Renal cortex interstitium (tissue), 11 donors: ENCODE measurements around the gene PXK. TPM values are rescaled to one million over a fixed set of nuclear protein-coding genes. Genes with fewer than 3 reads are reported as not detected.

ENCODE experiments used
- DNase-seq, 11 donors: peaks; one replicate each; pipeline ENCODE4 v3.0.0-alpha.2; 2013; ENCODE audit warnings: low read depth in 9 of 11, low spot score in 4 of 11; ENCODE audit errors: extremely low read depth in 1 of 11
- polyA plus RNA-seq, 3 donors: library from polyadenylated mRNA; unstranded; fragments of 120-200 nt; gene quantifications; one replicate each; pipeline ENCODE4 v1.2.1, GENCODE V29; 2013; ENCODE audit not compliant: insufficient read length in 3 of 3

The PXK gene
- polyA plus RNA-seq, 3 donors, result 21.8 to 34.0 (median 31.2) TPM

DNA sequence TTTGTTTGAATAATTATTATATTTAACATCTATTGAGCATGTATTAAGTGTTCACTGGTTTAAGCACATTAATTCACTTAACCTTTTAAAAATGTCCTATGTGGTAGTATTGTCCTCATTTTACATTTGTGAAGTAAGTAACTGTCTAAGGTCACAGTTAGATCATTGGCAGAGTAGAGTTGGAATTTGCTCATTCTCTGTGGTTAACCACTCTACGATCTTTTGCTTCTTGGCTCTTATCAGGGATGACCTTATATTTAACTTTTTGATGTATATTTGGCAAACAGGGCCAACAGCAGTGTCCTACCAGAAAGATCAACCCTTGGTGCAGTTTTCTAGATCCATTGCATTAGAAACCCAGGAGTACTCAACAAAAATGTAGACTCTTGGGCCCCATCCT, 34.0 kb downstream of the PXK start:
- DNase-seq, result no peak

DNA sequence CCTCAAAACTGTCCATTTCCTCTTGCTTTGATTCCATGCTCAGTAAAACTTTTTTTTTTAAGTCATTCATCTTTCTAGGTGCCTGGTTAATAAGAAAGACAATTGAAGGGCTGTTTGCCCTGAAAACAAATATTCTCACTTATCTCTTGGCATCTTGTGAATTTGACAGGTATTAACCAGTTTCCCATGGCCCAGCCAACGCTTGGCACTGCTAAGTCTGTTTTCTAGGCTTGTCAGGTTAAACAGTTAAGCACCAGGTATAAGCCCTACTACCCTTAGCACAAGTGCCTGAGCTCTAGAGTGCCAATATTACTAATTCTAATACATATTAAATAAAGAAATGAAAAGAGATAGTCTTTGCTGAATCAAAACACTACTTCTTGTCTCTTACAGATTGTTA, 36.3 kb downstream of the PXK start:
- DNase-seq, result no peak

DNA sequence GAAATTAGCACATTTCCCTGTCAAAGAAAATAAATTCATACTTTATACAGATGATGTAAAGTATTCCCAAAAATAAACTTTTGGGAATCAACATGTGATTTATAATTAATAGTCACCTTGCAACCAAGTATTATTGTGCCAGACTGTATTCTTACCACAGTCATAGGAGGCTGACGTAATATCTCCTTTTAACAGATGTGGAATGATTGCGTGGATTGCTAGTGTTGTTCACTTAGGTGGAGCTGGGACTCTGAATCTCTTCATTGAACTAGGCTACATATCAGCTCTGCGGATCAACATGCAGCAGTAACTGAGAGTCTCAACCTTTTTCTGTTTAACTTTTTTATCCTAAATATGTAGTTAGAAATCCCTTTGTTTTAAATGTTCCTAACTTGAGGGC, 37.2 kb downstream of the PXK start:
- no peak for DNase-seq

DNA sequence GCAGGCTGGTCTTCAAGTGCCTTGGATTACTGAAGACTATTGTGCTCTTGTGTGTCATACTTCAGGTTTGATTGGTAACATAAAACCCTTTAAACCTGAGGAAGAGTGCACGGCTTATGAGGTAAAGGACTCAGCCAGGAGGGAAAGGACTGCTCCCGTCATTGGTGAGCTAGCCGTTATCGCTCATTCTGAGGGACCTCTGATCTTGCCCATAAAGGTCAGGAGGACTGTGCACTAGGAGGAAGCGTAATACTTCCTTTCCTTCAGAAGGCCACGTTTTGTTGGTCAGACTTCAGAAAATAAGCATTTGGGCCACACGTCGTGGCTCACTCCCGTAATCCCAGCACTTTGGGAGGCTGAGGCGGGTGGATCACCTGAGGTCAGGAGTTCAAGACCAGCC, 37.7 kb downstream of the PXK start:
- no peak for DNase-seq

DNA sequence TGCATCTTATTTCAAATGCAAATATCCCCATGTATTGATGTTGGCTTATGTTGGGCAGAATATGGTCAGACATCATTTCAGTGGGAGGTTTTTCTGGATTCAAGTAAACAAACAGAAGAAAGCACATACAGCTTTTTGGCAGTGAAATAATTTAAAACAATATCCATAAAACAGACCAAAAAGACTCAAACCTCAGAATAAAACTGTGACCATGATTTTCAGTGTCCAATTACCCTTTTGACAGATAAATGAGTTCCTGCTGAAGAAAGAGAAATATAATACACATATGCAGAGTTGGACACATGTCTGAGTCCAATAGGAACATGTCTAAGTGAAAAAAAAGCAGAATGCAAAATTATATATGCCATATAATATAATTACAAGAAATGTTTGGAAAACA, 39.1 kb downstream of the PXK start:
- DNase-seq, result no peak

DNA sequence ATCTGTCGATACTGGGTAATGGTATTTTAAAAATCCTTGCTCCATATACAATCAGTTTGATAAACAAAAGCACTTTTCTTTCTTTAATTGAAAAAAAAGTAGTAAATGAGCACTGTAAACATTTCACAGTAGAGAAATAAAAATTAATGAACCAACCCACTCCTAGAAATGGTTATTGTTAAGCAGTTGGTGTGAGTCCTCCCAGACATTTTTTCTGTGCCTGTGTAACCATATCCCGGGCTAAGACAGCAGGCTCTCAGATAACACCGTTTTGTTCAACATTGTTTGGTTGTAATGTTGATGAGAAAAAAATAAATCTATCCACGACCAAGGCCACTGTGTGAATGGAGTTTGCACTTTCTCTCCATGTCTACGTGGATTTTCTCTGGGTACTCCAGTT, 42.6 kb downstream of the PXK start:
- peak in 1 of 11 donors; percentile 37 for DNase-seq

DNA sequence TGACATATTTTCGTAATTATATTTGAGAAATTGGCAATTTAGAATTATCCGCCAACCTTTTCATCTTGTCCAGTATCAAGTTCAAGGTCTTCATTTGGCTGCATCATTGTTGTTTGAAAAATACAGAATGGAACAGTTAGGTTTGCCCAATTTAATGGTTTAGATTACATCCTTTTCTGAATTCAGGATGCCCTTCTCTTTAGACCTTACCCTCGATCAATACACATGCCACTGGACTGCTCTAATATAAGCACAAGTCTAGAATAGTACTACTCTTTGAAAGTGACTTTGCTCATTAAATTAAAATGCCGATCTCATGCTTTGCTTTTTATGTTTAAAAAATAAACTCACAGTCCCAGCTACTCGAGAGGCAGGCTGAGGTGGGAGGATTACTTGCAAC, 44.5 kb downstream of the PXK start:
- DNase-seq, result no peak

DNA sequence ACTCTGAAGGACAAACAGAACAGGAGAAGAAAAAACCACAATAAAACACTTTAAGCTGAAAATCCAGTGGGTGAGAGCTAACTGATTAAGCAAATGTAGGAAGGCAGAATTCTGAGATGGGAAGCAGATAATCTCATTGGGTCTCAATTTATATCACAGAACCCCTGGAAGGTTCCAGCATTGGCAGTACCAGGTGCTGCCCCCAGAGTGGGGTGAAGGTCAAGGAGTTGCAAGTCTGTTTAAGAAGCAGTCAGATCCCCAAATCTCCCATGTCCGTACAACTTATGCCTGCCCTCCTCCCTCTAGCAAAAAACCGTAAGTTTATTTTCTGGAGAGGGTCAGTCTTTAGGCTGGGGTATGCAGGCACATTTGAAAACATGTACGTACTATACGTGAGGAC, 45.1 kb downstream of the PXK start:
- DNase-seq, result no peak

DNA sequence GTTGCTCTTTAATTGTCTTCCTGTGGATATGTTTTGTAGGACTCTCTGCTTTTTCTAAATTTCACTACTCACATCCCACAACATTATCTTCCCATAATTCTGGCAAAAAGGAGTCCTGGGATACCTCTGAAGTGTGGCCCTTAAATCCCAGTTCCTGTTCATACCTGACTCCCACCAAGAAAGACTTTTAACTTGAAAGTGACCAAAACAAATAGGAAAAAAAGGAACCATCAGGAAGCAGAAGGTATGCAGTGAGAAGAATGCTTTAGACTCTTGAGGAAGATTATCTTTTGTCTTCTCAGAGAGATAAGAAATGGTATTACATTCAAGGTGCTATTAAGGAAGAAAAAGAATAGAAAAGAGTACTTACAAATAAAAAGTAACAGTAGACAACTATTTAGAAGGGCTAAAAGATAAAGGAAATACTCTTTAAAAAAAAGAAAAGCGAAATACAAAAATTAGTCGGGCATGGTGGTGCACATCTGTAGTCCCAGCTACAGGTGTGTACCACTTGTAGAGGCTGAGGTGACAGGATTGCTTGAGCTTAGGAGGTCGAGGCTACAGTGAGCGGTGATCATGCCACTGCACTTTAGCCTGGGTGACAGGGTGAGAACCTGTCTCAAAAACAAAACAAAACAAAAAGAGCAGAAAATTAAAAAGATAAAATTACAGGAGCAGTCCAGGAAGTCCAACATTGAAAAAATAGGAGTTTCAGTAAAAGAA, 46.8 kb downstream of the PXK start:
- no peak for DNase-seq

DNA sequence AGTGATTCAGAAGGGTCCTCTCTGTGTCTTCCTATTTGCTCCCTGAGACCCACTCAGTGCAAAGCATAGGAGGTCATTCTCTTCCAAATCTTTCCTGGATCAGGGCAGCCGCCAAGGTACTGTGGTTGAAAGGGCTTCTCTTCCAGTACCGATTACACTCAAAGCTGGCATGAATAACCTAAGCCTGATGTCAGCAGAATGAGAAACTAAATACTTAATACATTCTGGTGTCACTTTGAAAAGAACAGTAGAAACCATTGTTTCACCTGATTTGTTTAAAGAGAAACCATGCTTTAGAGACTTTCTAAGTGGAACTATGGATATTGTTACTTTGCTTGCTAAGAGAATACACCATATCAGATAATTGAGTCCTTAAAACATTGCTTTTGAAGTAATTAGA, 50.8 kb downstream of the PXK start:
- DNase-seq, result no peak

DNA sequence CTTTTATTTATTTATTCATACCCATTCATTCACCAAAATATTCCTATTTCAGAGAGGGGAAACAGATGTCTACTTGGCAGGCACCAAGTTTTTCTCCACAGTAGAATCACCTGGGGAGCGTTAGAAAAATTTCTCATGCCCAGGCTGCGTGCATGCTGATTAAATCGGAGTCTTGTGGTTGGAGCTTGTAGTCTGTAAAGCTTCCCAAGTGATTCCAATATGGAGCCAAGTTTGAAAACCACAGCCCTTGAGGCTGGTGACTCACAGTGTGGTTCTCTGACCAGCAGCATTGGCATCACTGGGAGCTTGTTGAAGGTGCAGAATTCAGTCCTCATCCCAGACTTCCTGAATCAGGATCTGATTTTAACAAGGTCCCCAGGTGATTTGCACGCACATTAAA, 51.2 kb downstream of the PXK start:
- DNase-seq, result no peak

DNA sequence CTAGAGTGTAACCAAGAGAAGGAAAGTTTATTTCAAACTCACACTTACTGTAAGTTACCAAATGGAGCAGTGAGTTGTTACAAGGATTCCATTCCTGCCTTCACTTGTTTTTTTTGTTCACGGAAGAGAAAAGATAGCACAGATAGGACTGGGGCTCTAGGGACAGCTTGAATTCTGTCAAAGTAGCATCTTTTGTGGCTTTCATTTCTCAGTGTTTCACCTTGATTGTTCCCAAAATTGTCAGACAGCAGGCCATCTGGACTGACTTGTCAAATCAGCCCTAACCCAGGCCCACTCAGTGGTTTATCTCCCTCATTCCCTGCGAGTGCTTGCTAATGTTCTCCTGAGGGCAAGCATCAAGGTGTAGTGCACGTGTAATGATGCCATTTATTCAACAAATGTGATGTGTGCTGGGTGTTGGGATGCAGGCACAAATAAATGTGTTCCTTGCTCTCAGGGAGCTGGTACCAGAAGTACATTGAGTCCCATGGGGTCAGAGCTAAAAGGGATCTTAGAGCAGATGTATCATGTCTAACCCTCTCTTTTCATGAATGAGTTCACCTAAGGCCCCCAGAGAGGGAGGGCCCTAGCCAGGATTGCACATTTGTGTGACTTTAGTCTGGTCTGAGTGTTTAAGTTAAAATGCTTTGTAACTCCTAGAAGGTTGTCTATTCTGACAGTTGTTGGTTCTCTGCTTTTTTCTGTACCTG, 51.8 kb downstream of the PXK start:
- no peak for DNase-seq

DNA sequence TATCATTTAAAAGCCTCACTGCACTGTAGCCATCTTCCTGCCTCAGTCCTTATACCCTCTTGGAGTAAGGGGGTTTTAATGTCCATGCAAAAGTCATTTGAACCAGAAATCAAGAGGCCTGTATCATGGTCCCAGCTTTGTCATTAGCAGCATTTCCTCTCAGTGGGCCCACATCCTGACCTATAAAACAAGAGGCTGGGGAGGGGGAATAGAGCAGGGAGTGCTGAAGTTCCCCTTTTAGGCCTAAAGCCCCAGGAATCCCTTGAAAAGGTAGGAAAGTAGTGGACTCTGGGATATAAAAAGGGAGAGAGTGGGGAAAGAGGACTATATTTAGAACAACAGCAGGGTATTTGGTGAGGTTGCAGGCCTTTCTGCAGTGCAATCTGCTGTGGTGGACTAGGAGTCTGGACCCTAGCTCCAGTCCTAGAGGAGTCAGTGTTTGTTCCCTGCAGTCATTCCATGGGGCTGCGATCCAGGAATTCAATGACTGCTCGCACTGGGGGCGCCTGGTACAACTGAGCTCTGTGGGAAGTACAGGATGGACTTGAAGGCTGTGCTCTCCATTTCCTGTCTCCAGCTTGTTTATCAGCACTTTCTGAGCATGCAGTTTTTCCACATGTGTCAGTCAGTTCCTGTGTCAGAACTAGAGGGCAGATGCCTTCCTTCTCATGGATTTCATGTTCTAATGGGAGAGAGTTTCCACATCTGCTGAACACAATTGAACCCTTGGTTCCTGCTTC, 54.1 kb downstream of the PXK start:
- no peak for DNase-seq

DNA sequence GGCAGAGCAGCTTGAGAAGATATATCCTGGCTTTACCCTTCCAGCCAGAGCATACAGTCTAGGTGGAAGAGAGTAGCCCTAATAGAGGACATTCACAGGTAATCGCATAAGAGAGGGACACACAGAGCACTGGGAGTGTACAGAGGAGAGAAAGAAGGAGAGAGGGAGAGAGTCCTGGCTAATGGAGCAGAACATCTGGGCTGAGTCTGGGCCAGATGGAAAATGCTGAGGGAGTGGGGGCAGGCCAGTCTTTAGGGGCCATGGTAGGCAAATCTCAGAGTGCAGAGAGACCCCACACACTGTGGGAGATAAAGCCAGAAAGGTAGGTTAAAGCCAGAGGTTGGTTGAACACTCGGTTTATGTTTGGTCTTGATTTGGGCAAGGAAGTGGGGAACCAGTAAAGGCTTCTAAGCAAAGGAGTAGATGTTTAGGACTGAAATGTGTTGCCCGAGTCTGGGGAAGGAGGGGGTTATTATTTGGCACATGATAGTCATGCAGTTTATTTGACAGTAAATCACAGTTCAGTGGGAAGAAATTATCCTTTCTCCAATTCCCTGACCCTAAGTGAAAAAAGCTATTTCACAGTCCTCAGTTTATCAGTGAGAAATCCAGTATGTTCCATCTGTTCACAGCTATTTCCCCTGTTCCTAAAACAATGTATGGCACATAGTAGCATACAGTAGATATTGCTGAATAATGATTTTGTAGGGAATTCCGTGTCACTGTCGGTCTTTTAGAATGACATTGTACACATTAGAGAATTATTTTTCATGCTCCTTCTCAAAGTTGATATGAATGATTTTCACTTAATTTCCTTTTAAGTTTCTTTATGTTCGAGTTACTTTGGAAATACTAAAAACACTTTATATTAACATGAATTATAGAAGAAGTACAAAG, 55.2 kb downstream of the PXK start:
- no peak for DNase-seq

DNA sequence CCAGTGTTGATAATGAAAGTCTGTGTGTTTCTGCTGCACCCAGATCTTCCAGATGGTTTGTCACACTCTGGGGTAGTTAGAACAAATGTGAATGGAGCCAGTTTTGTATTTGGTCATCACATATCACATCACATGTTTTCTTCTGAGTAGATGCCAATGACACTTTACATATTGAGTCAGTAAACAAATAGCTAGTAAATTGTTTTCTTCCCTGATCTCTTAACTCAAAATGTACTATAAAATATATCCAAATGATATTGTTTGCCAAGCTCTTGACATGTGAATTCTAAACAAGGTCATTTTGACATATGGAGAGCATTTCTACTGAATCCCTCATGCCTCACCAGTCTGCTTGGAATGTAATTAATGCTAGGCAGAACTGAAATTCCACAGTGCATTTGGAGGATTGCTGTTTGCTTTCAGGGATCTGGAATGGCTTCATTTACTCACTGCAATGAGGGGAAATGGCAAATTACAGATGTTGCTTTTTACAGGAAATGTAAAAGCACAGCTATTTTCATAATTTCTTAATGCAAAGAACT, 55.9 kb downstream of the PXK start:
- DNase-seq, result peak in 3 of 11 donors; percentile 54 to 72 (median 63)

DNA sequence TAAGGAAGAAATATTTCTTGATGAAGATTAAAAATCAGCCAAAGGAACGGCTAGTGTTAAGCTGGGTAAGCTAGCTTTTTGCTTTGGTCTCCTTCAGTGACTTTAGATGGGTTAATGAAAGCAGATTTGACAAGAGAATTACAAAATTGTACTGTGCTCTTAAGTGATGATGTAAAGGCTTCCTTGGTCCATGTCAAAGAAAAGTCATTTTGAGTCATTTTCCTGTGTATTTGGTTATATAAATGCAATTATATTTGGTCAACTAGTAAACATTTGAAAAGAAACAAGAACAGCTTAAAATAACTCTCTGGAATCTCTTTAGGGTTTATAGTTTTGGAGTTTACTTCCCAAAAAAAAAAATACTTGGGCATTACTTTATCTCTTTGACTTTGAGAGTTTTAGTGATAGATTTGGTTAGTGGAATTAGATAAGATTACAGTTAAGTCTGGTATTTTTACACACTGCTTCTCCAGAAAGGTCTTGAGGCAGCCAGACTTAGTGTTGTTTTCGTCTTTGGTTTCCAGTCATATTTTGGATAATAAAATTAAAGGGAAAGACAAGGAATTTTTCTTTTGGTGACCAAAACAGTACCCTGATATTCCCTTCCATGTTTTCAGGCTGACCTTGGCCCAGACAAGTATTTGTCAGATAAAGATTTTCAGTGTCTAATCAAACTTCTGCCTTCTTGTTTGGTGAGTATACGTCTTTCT, 58.6 kb downstream of the PXK start:
- no peak for DNase-seq

DNA sequence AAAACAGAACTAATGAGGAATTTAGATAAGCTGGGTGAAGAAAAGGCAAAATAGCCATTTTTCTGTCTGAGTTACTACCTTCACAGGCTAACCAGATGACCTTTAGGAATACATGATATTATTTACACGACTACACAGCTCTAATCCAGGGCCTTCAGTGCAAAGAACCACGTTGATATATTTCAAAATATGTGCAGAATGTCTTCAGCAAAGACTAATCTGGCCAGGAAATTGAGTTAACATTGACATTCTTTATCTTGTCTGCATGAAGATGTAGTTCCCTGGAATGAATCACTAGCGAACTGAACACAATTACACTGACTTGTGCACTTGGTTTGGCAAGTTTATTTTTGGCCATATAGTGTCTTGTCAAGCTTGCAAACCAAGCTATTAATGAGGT, 59.5 kb downstream of the PXK start:
- DNase-seq, result no peak

DNA sequence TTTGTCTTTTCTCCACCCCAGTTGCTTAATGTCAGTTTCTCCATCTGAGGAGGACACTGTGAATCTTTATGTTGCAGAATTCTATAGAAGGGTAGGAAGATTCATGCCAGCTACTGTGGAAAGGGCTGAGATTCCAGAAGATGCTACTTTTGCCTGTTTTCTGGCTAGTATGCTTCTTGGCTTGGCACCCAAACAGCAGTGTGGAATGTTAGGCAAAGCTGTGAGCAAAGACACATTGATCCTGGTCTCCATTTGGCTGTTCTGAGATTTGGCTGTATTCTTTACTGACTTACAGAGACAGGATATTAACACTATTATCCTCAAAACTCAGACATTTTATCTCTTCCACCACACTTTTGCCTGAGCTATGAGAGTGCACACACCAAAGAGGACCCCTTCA, 61.6 kb downstream of the PXK start:
- DNase-seq, result no peak
